ENCODE measurements around the gene BOK.
A peak's percentile ranks its signal among the peaks of the same experiment; 100 is the strongest.

The BOK gene

GRCh38 chr2:241616168-241617125, 57.9 kb downstream of the BOK start:
- H3K27ac ChIP-seq, result no peak overlapping the region
- no peak for DNase-seq (ENCODE audit: low read depth, low spot score)

GRCh38 chr2:241617431-241618154, 59.0 kb downstream of the BOK start:
- no peak for DNase-seq (ENCODE audit: low read depth, low spot score)
- H3K27ac ChIP-seq, result no peak overlapping the region

GRCh38 chr2:241618296-241618805, 59.8 kb downstream of the BOK start:
- no peak for DNase-seq (ENCODE audit: low read depth, low spot score)
- no peak overlapping the region for H3K27ac ChIP-seq

- no peak overlapping the region for H3K27ac ChIP-seq
- DNase-seq (ENCODE audit: low read depth, low spot score), result no peak
Observed at GRCh38 chr2:241618829-241619228, 60.3 kb downstream of the BOK start.

GRCh38 chr2:241619597-241620418, 61.3 kb downstream of the BOK start:
- H3K27ac ChIP-seq, result no peak overlapping the region
- DNase-seq (ENCODE audit: low read depth, low spot score), result no peak

GRCh38 chr2:241620419-241620769, 61.8 kb downstream of the BOK start:
- DNase-seq (ENCODE audit: low read depth, low spot score), result peak; percentile 44
- H3K27ac ChIP-seq, result peak overlapping the region; percentile 56

Measured in epithelial cell of prostate (primary cell).